OCI-M1 (cell line): ENCODE data around the gene TMEM237.

ENCODE experiments used
- DNase-seq: peaks from one replicate; lab custom pipeline; 2025; lab: John Stamatoyannopoulos, UW

TMEM237 gene

DNA sequence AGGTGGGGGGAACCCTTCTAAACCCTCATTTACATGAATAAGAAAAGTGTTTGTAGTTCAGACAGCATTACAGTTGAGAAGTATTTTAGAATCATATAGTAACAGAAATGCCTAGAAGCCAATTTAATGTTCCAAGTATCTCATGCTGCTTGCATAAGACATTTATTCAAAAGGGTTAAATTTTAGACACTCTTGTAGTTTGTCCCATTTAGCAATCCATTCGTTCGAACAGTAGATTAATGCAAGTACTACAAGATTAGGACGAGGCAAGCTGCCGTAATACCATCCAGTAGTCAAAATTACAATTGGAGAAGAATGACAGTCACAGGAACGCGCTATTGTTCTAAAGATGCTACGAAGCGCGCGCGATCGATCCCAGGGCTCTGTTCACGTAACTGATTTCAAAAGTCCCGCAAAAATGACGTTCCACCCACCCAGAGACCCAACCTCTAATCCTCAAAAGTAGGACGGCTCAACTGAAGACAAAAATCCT, 1.2 kb downstream of the TMEM237 start:
- DNase-seq = peak; percentile 87

DNA sequence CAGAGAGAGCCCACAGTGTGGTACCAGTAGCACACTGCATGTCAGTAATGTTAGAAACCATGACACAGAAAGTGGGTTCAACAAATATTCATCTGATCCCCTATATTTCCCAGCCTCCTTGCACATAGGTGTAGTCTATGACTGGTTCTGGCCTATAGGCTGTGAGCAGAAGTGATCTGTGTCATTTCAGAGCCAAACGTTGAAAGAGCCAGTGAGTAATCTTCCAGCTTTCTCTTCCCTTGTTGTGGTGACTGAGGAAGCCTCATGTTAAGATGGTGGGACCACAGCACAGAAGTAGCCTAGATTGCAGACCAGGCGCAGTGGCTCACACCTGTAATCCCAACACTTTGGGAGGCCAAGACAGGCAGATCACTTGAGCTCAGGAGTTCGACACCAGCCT, 4.1 kb downstream of the TMEM237 start:
- DNase-seq = no peak

DNA sequence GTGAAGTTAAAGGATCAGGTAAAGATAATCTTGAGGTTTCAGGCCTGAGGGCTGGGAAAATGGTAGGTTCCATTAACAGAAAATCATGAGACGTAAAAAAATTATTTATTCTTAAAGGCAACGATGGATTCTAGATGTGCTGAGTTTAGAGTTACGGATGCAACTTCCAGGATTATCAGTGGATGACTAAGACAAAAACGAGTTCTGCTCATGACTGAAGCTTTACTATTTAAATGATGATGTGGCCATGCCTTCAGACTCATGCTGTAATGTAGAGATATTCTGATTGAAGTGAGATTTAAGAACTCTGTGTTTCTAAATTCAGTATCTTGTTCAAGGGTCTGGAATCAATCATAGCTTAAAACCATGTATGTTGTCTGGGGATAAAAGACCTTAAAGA, 5.0 kb downstream of the TMEM237 start:
- no peak for DNase-seq

DNA sequence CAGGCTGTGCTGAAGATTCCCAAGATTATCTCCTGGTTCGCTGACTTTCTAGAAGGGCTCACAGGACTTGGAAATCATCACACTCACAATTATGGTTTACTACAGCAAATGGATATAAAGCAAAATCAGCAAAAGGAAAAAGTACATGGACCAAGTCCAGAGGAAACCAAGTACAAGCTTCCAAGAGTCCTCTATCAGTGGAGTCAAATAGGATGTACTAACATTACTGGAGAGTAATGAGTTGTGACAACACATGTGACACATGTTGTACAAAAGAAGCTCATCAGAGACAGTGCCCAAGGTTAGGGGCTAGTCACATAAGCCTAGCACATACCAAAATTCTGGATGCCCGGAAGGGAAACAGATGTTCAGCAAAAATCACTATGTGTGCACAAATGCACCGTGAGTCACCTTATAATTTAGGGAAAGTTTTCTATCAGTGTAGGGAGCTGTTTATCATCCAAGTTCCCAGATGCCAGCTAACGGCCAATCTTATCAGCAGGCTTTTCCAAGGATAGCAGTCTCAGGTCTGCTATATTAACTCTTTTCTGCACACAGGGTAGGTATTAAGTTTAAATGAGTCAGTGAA, 9.5 kb downstream of the TMEM237 start:
- no peak for DNase-seq

DNA sequence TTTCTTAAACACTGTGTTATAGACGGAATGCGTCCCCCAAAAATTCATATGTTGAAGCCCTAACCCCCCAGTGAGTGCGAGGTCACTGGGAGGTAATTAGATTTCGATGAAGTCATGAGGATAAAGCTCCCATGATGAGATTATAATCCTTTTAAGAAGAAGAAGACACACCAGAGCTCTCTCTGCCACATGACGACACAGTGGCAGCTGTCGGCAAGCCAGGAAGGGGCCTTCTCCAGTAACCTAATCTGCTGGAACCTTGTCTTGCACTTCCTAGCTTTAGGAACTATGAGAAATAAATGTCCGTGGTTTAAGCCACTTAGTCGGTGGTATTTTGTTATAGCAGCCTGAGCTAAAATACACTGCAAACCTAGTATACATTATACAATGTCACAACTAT, 12.3 kb downstream of the TMEM237 start:
- DNase-seq = no peak

DNA sequence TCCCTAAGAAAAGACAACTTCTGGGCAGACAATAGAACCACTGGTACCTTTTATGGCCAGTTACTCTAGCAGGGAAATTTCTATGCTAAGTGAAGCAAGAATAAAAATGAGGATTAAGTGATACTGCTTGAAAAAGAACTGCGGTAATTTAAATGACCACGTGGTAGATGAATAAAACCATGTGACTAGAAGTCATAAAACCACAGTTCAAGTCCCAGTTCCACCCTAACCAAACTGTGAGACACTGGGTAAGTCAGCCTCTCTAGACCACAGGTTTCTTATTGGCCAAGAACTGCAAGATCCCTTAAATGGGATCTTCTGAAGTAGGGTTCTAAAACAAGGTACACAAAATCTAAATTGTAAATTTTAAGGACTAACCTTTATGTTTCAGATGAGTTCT, 12.7 kb downstream of the TMEM237 start:
- no peak for DNase-seq

DNA sequence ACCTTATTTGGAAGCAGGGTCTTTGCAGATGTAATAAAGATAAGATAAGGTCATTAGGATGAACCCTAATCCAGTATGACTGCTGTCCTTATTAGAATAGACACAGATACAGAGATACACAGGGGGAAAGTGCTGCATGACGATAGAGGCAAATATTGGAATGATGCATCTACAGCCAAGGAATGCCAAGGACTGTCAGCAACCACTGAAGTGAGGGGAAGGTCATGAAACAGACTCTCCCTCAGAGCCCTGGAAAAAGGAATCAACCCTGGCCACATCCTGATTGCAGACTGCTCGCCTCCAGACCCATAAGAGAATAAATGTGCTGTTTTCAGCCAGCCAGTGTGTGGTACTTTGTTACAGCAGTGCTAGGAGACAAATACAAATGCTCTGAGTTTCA, 14.8 kb downstream of the TMEM237 start:
- no peak for DNase-seq

DNA sequence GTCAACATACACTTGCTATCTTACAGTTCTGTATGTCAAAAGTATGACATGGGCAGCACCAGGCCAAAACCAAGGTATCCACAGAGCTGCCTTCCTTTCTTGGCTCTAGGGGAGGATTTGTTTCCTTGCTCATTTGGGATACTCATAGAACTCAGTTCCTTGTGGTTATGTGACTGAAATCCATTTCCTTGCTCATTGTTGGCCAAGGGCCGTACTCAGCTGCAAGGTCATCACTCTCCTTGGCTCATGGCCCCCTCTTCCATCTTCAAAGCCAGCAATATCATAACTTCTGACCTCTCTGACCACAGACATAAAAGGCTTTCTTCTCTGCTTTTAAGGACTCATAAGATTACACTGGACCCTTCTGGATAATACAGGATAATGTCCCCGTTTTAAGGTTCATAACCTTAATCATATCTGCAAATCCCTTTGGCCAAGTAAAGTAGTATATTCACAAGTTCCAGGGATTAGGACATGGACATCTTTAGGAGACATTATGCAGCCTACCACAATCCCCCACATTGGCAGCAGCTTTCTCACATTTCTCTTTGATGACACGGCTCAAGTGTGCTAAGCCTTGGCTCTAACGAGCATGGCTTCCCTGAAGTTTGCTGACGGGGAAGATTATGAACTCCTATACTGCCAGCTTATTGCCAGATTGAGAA, 20.9 kb downstream of the TMEM237 start:
- DNase-seq = no peak

DNA sequence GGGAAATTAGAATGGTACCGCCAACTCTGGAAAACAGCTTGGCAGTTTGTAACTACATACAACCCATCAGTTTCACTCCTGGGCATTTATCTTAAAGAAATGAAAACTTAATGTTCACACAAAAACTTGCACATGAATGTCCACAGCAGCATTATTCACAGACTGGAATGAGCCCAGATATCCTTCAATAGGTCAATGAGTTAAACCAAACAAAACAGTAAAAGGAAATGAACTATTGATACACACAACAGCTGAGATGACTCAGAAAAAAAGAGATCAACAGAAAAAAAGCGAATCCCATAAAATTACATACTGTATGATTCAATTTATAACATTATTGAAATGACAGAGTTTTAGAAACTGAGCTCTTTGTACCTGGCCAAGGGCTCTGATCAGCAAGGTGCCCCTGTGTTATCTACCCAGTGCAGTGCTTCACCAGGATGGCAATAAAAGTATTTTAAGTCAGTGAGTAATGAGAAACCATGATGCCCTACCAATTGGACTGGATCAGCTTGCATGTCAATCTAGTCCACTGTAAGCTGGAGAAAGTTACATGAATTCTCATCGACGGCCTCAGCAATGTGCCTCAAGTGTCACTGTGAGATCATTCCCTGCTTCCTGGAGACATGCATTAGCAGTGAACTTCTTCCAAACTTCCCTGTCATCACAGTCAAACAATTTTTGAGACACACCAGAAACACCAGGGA, 21.9 kb downstream of the TMEM237 start:
- no peak for DNase-seq

DNA sequence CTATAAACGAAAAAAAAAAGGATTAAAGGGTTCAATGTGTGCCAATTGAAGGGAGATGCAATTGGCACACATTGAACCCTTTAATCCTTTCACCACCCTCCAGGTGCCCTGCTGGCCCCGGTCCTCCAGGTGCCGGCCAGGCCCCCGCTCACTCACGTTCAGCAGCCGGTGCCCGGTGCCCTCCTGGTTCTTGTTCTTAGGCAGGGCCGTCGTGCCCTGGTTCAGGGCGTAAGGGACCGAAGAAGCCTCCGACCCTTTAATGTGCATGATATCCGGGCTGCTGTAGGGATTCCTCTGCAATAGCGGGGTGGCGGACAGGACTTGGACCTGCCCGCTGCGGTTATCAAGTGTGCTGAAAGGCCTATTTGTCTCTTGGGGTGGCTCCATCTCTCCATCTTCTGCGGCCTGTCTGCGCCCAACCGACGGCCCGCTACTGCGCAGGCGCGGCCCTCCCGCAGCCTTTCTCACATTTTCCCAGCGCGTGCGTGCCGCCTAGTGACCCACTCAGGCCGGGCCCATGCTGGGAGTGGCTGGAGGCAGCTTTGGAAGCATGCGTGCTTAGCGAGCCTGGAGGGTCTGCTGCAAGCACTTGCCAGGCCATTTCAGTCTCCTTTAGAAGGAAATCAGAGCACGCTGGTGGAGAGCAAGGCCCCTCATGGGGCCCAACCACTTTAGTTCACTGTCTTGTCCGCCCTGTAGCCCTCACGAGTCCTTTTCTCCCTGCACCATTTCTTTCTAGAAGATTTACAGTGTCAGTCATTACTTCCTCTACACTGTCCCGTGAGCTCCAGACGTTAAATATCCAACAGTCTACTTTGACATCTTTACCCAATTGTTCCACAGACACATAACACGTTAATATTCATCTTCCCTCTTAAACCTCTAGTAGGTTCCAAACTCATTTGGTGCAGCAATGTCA, 24.3 kb downstream of the TMEM237 start:
- no peak for DNase-seq

DNA sequence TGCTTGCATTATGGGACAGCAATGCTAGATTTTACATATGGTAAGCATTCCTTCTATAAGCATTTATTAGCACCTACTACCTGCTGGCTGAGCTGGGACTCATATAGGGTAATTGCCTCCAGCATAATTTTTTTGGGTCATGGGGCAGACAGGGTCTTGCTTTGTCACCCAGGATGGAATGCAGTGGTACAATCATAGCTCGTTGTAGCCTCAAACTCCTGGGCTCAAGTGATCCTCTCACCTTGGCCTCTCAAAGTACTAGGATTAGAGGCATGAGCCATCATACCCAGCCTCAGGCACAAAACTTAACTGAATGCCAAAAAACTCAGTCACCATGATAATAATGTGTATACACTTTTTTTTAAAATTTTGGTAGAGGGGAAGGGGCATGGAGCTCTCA, 35.3 kb downstream of the TMEM237 start:
- no peak for DNase-seq

DNA sequence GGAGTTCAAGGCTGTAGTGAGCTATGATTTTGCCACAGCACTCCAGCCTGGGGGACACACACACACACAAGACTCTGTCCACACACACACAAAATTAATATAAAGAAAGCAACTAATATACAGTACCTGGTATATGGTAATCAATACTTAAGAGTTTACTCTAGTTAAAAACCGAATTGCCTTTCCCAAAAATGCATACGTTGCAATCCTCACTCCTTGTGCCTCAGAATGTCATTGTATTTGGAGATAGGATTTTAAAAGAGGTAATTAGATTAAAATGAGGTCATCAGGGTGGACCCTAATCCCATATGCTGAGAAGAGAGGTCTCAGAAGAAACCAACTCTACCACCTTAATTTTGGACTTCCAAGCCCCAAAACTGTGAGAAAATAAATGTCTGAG, 35.7 kb downstream of the TMEM237 start:
- no peak for DNase-seq

DNA sequence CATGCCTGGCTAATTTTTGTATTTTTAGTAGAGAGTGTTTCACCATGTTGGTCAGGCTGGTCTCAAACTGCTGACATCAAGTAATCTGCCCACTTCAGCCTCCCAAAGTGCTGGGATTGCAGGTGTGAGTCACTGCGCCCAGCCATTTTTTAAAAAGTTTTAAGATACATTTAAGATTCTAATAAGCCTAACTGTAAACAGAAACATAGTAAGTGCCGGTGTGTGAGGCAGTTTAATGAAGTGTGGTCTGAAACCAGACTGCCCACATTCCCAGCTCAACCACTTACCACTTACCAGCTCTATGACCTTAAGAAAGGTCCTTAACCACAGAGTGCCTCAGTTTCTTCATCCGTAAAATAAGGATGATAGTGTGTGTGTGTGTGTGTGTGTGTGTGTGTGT, 42.4 kb downstream of the TMEM237 start:
- no peak for DNase-seq

DNA sequence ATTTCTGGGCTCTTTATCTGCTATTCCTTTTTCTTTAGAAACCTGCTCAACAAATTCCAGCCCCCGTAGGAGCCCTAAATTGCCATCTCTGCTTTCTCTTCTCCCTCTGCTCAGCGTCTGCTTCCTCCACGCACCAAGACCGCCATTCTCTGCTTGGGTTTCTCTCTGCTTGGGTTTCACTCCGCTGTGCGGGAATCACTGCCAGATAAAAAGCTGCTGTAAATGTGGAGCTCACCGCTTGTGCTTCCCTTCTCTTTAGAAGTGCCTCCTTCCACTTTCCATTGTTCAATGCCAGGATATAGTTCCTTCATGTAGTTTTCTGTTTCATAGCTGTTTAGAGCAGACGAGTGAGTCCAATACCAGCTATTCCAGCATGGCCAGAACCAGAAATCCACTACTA, 45.9 kb downstream of the TMEM237 start:
- DNase-seq = no peak

DNA sequence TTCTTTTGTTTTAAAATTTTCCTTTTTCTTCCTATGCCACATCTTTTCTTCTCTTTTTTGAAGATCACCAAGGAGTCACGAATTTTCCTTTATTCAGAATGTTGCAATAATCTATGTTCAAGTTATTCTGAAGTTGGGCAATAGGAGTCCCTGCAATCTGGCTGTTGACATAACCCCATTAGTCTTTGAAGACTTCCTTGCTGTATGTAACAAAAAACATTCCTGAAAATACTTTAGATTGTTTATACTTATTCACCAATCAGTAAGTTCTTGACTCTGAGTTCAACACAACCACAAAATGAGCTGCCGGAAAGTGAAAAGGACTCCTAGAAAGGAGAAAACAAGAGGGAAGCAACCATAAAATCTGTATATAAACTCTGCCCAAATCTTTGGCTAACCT, 62.8 kb downstream of the TMEM237 start:
- no peak for DNase-seq

DNA sequence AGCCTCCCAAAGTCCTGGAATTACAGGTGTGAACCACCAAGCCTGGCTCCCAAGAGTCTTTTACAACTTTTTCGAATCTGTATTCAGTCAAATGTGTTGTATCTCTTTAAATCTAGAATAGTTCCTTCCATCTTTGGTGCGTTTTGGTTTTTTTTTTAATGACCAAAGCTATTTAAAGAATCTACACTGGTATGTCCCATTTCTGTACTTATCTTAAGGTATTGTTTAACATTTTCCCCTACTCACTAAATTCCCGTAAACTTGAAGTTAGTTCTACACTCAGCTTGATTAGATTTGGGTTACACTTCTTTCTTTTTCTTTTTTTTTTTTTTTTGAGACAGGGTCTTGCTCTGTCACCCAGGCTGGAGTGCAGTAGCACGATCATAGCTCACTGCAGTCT, 63.8 kb downstream of the TMEM237 start:
- DNase-seq = no peak

DNA sequence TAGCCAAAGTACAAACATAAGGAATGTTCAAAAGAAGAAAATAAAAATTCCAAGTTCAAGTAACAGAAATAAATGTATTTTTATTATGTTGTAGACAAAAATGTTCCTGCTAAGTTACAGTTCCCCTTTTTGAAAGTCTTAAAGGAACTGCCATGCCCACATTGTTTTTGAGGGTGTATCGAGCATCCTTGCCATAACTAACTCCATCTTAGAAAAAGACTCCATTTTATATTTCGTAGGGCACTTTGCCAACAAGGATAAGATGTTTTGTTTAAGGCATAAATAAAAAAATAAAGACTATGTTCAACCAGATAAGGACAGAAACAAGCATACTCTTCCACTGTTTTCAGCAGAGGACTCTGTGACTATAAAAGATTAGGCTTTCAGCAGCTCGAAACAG, 67.3 kb downstream of the TMEM237 start:
- no peak for DNase-seq

DNA sequence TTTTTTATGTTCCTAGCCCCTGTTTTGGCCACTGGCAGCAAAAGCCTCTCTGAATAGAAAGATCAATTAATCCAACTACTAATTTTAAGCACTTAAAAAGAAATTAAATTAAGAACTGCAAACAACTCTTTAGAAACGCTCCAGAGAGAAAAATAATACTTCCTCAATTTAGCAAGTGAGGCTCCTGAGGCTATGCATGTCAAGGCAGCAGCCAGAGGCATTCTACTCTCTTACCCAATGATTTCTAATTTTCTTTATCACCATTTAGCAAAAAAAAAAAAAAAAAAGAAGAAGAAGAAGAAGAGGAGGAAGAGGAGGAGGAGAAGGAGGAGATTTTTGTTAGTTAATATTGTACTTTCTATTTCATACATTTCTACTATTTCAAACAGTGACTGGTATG, 68.5 kb downstream of the TMEM237 start:
- DNase-seq = peak; percentile 33

DNA sequence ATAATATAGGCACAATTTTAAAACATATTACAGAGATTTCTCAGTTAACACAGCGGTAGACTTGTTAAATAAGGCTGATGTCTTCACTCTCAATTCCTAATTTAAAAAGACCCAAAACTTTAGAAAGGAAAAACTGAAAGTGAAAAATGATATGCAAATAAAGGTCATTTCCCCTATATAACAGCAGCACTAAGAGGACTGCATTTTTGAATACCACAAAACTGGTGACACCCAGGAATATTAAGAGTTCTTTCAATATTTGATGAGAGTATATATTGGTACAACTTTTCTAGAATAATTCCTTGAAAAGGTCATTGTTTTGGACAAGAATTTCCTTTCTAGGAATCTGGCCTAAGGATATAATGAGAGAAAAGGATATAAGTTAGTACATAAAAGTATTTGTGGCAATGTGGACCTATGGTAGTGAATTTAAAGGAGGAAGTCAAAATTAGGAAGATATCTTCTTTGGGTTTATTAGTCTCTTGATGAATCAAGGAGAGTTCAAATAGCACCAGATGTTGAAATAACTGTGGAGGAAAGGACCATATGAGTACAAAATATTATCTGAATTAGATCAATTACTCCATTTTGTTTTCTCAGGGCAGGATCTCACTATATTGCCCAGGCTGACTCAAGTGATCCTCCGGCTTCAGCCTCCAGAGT, 70.3 kb downstream of the TMEM237 start:
- no peak for DNase-seq
